Cardiac fibroblast (primary cell): ENCODE results near the gene NDUFS8.

Experiments used
- DNase-seq, 2 donors: peaks; one replicate each; pipeline versions ENCODE4 v3.0.0 to v3.0.0-alpha.2; 2010; ENCODE audit warnings: low read depth in 2 of 2
- H3K4me3 ChIP-seq, 2 donors: replicated peaks in 1 of 2; 1 replicate in 1 of 2; 2 replicates in 1 of 2; pipeline ENCODE4 v1.5.1; 2011; ENCODE audit warnings: low read depth in 2 of 2, low read length in 2 of 2, mild to moderate bottlenecking in 2 of 2, moderate library complexity in 1 of 2
- TF ChIP-seq, protein P1 (sequence below): IDR thresholded peaks from one replicate; pipeline ENCODE4 v1.5.1; 2011; ENCODE audit warnings: low read depth, mild to moderate bottlenecking, low read length, inconsistent platforms

Gene NDUFS8

DNA sequence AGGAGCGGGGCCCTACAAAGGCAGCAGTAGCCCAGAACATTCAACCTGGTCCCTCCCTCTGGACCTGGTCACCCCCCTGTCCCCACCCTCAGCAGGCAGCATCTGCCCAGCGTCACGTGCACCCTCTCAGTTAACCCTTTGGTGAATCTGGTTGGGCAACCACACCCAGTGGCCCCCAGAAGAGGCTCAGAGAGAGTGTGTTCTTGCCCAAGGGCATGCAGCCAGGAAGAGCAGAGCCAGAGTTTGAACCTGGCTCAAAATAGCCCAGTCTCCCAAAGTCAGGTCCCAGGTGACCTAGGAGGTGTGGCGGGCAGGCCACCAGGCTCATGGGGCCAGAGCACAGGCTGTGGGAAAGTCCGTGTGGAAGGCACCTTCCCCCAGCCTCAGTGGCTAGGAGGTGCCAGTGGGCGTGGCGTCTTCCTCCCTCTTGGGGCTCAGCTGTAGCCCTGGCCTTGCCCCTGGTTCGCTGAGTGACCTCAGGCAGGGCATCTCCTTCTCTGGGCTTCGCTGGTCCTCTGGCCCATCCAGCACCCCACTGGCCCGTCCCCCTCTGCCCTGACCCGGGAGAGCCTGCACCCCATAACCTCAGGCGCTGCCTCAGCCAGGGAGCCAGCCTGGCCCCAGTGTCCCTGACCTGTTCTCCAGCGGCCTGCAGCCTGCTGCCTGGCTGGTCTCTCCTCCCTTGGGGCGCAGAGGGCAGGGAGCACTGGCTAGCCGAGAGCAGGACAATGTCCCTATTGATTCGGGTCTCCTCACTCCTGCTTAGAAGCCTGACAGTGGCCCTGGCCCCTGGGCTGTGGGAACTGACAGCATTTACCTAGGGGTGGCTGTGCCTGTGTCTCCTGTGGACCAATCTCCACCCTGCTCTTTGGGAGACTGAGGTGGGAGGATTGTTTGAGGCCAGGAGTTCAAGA lies 13.3 kb upstream of the NDUFS8 start:
- TF ChIP-seq, protein P1, sequence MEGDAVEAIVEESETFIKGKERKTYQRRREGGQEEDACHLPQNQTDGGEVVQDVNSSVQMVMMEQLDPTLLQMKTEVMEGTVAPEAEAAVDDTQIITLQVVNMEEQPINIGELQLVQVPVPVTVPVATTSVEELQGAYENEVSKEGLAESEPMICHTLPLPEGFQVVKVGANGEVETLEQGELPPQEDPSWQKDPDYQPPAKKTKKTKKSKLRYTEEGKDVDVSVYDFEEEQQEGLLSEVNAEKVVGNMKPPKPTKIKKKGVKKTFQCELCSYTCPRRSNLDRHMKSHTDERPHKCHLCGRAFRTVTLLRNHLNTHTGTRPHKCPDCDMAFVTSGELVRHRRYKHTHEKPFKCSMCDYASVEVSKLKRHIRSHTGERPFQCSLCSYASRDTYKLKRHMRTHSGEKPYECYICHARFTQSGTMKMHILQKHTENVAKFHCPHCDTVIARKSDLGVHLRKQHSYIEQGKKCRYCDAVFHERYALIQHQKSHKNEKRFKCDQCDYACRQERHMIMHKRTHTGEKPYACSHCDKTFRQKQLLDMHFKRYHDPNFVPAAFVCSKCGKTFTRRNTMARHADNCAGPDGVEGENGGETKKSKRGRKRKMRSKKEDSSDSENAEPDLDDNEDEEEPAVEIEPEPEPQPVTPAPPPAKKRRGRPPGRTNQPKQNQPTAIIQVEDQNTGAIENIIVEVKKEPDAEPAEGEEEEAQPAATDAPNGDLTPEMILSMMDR, result no peak
- peak in 1 of 2 donors; percentile 29 for DNase-seq
- H3K4me3 ChIP-seq, result no peak overlapping the region

DNA sequence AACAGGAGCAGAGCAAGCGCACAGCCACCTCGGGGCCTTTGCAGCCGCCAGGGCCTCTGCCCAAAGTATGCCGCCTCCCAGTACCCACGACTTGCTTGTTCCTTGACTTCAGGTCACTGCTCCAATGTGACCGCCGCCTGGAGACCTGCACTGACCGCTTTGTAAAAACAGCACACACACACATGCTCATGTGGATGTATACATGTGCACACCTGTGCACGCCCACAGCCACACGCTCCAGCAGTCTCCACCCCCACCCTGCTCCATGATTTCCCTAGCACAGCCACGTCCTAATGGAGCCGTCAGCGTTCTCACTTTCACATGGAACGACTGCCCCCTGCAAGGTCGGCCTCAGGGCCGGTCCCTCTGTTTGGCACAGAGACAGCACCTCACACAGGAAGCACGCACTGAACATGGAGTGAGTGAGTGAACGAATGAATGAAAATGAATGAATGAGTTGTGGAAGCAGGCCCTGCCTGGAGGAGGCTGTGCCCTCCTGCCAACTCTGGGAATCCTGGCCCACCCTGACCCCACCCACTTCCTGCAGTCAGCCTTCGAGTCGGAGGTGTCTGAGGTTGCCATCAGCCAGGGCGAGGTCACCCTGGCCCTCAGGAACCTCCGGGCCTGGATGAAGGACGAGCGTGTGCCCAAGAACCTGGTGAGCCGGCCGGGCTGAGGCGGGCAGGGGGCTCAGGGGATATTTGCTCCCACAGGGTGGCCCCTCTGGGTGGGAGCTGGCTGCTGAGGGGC lies 12.3 kb upstream of the NDUFS8 start:
- H3K4me3 ChIP-seq, result no peak overlapping the region
- TF ChIP-seq, protein P1, result no peak
- DNase-seq, result no peak

DNA sequence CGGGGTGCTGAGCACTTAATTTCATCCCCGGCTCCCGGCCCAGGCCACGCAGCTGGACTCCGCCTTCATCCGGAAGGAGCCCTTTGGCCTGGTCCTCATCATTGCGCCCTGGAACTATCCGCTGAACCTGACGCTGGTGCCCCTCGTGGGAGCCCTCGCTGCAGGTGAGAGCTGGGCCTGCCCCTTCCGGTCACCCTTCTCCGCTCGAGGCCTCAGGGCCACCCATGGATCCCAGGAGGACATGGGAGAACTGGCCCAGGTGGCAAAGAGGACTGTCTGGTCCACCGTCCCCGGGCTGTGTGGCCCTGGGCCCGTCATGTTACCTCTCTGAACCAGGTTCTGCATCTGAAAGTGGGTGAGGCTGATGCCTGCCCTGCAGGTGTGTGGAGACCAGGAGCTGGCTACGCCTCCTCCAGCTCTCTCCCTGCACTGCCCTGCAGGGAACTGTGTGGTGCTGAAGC lies 11.7 kb upstream of the NDUFS8 start:
- TF ChIP-seq, protein P1, result no peak
- no peak overlapping the region for H3K4me3 ChIP-seq
- DNase-seq, result no peak

DNA sequence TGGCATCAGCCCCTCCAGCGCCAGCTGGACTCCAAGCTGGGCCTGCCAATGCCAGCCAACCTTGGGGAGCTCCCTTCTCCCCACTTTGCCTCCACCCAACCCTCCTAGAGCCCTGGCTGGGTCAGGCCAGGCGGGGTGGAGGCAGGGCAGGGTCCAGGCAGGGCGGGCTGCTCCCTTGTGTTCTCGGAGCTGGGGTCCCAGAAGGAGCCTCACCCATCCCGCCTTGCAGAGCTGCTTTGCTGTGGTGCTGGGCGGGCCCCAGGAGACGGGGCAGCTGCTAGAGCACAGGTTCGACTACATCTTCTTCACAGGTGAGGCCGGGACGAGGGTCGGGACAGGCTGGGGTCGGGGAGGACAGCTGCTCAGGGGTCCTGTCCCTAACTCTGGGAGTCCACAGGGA lies 11.0 kb upstream of the NDUFS8 start:
- TF ChIP-seq, protein P1, result no peak
- DNase-seq, result no peak
- no peak overlapping the region for H3K4me3 ChIP-seq

DNA sequence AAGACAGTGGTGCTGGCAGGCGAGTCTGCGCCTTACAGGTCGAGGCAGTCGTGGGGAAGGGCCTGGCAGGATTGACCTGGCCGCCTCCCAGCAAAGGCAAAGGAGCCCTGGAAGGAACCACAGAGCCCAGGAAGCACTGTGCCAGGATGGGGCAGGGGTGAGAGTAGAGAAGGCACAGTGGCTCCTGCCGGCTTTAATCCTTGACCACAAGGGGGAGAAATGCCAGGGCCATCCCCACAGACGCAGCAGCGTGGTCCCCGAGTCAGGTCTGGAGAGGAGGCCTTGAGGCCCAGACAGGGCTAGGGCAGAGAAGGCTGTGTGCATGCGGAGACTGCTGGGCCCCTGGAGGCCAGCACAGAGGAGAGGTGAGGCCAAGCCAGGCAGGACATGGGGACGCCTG lies 9.9 kb upstream of the NDUFS8 start:
- peak; percentile 49 to 53 for DNase-seq
- H3K4me3 ChIP-seq, result no peak overlapping the region
- TF ChIP-seq, protein P1, result peak; percentile 62

DNA sequence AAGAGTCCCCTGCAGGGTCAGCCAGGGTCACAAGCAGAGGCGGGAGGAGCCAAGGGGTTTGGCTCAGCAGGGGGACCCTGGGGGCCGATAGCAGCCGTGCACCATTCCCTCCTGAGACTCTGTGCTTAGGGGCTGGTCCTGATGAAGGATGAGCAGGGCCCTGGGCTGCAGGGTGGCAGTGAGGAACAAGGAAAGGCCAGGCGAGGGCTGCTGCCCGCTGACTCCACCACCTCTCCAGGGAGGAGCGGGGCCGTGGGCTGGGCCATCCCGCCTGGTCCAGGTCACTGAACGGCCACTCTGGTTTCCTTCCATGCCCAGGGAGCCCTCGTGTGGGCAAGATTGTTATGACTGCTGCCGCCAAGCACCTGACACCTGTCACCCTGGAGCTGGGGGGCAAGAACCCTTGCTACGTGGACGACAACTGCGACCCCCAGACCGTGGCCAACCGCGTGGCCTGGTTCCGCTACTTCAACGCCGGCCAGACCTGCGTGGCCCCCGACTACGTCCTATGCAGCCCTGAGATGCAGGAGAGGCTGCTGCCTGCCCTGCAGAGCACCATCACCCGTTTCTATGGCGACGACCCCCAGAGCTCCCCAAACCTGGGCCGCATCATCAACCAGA lies 9.2 kb upstream of the NDUFS8 start:
- TF ChIP-seq, protein P1, result peak; percentile 30
- no peak overlapping the region for H3K4me3 ChIP-seq
- DNase-seq, result peak in 1 of 2 donors; percentile 38
